Activated CD8-positive, alpha-beta memory T cell treated with anti-CD3 and anti-CD28 coated beads, Interleukin-2, amount 50 U/mL, for 1 hour (primary cell): ENCODE results near the gene IFFO2.
A peak's percentile ranks its signal among the peaks of the same experiment; 100 is the strongest.

ENCODE experiments used
- DNase-seq: peaks from one replicate; pipeline ENCODE4 v3.0.0-alpha.2; 2020; ENCODE audit errors: extremely low read depth

Gene IFFO2

GRCh38 chr1:18972531-18972930 is 16.1 kb upstream of the IFFO2 start:
- no peak for DNase-seq

DNA sequence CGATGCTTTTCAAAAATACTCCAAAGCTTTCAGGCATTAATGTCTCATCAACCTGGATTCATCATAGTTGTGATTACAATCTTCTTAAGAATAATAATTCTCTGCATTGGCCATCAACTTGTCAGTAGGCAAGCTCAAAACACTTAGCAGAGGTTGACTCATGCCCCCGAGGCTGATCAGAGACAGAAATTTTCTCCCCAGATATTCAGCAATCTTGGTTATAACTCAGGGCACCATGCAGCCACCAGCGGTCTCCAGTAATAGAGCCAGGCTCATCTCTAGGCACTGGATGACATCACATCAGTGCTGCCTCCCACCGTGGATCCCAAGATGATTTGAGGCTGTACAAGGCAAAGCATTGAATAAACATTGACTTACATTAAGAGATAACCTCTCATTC is 14.3 kb upstream of the IFFO2 start:
- no peak for DNase-seq

GRCh38 chr1:18970358-18970757 is 13.9 kb upstream of the IFFO2 start:
- no peak for DNase-seq

GRCh38 chr1:18967066-18967690 is 10.7 kb upstream of the IFFO2 start:
- no peak for DNase-seq

DNA sequence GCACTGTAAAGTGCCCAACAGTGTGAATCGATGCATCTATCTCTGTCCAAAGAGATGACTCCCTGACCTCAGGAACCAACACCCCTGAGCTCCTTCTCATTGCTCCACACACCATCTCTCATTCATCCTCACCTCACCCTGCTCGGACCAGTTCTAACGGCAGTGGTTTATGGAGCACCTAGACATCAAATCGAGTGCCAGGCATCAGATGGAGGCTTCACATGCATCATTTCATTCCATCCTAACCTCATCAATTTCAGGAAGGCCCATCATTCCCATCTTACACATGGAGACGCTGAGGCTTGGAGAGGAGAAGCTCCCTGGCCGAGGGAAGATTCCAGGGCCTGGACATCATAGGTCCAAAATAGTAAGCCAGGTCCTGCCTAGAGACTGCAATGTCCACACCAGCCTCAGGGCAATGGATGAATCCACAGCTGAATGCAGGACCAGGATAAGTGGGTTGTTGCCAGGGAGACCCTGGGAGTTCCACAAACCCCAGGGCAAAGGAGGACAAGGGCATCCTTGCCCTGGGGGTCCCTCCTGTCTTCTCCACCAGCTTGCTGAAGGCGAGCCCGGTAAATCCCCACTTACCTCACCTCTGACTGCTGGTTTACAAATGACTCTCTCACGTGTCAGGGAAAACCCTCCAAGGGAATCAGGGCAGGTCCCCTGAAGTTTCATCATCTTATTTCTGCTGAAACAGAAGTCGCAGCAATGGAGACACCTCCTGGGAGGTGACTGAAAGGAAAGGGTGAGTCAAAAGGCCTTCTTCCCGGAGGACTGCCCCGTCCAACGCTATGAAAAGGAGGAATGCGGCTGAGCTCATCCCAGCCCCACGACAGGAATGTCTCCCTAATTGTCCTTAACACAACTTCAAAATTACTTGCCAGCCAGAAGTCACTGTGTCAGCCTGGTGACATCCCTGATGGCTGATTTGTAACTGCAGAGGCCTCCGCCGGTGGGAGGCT is 9.0 kb upstream of the IFFO2 start:
- DNase-seq, result no peak

- DNase-seq, result no peak
These were observed 7.5 kb upstream of the IFFO2 start for GRCh38 chr1:18963968-18964367.

- DNase-seq, result no peak
These were observed 6.6 kb upstream of the IFFO2 start for GRCh38 chr1:18962855-18963737.

DNA sequence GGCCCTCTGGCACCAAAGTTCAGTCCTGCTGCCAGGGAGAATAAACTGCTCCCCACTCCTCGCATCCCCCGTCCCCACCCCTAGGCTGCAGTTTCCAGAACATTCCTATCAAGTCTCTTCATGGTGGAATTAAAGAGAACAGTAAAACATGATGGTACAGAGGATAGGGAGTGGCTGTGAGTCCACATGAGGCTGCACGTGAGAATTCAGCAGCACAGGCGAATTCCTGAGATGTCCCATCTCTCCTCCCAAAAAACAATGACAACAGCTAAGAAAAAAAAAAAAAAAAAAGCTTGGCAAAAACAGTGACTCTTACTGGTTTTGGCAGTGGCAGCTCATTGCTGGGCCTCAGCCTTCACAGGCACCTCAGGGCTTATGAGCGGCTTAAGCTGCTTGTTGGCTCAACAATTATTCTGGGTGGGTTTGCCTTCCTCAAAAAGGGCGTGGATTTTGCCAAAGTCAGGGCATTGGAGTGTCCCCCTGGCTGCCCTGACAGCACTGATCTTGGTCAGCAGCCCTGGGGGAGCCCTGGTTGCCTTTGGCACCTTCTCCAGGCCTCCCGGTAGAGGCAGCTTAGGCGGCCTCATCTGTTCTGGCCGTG is 5.7 kb upstream of the IFFO2 start:
- no peak for DNase-seq

- no peak for DNase-seq
These were observed 4.3 kb upstream of the IFFO2 start for GRCh38 chr1:18960821-18961220.

GRCh38 chr1:18960409-18960808 is 3.9 kb upstream of the IFFO2 start:
- no peak for DNase-seq

GRCh38 chr1:18959591-18959990 is 3.1 kb upstream of the IFFO2 start:
- DNase-seq, result no peak

- no peak for DNase-seq
These were observed 1.2 kb upstream of the IFFO2 start for GRCh38 chr1:18957532-18958300.

GRCh38 chr1:18957136-18957521 is 653 bp upstream of the IFFO2 start:
- DNase-seq, result no peak

DNA sequence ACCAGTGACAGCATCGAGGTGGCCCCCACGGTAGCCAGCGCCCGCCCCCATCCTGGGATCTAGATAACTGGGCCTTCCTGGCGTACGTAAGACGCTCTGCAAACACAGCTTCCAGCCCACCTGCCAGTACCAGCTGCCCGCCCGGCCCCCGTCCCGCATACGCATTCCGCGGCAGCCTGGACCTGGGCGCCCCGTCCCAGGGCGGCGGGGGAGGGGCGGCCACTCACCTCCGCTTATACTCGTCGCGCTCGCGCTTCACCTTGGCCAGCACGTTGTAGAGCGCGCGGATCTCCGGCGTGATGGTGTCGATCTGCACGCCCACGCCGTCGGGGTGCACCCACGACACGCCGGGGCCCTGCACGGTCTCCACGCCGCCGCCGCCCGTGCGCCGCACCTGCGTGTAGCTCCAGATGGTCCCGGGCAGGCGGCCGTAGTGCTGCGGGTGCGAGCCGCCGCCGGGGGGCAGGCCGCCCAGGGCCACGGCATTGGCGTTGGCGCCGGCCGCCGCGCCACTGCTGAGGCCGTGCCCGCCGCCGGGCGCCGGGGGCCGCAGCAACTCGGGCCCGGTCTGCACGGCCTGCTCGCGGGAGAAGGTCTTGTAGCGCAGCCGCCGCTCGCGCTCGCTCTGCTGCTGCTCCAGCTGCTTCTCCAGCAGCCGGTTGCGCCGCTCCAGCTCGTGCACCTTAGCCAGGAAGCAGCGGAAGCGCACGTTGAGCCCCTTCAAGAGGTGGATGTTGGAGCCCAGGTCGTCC is 859 bp downstream of the IFFO2 start:
- no peak for DNase-seq

DNA sequence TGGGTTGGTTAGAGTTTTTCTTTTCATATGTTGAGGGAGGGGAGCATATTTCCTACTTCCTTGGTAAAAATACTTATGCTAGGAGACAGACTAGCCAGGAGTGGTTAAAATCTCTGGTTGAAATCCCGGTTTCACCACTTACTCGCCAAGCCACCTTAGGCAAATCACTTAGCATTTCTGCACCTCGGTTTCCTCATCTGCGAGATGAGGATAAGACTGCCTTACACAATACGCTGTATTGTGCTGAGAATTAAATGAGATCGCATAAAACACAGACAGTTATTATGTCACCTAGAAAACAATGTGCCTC is 1.4 kb downstream of the IFFO2 start:
- no peak for DNase-seq

GRCh38 chr1:18954270-18955071 is 2.0 kb downstream of the IFFO2 start:
- DNase-seq, result no peak

DNA sequence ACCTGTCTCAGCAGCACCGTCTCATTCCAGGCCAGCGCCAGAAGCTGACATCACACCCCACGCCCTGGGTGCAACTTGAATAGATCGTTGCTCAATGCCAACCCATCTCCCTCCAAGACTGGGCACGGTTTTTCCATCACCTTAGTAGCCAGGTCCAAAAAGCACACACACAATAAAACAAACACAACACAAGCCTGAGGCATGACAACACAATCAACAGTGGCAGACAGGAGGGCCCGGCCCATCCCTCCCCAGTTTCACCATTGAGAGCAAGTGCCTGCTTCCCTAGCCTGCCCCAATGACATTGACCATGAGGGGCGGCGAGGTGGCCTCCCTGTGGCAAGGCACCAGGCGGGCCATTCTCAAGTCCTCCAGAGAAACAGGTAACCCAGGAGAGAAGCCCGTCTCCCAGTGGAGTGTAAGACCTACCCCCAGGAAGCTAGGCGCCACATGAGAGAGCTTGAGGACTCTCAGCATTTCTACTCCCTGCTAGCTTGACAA is 2.7 kb downstream of the IFFO2 start:
- DNase-seq, result no peak

DNA sequence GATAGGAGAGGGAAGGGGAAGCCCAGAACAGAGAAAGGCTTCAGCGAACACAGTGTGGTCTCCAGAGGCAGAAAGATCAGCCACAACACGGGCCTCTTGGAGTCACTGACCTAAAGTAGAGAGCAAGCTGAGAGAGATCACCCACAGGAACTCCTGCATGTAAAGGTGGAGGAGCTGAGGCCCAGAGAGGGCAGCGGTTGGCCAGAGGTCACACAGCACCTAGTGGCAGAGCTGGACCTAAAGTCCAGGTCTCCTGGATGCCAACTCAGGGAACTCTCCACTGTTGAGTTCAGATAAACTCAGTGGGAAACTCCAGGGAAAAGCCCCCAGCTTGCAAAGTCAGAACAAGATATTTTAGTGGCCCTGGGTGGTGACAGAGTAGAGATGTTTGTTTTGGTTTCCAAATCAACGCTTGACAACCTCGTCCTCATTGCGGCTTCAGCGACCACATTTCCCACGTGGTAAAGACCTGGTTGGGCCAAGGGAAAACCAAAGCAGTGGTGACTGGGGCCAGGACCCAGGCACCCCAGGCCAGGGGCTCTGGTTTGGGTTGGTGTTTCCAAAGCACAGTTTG is 4.6 kb downstream of the IFFO2 start:
- peak; percentile 54 for DNase-seq

- DNase-seq, result no peak
These were observed 5.1 kb downstream of the IFFO2 start for GRCh38 chr1:18951416-18951815.
